Putamen (tissue), 1 donor: ENCODE data around the gene TUBGCP2.

Experiments used
- DNase-seq: peaks from one replicate; pipeline ENCODE4 v3.0.0-alpha.2; 2016; ENCODE audit warnings: low spot score

TUBGCP2 gene

GRCh38 chr10:133264461-133264860 is 44.2 kb downstream of the TUBGCP2 start:
- no peak for DNase-seq

- no peak for DNase-seq
Observed at GRCh38 chr10:133263674-133264073, 45.0 kb downstream of the TUBGCP2 start.

GRCh38 chr10:133262696-133263095 is 46.0 kb downstream of the TUBGCP2 start:
- no peak for DNase-seq

GRCh38 chr10:133261726-133262325 is 46.8 kb downstream of the TUBGCP2 start:
- peak; percentile 74 for DNase-seq

GRCh38 chr10:133260895-133261725 is 47.6 kb downstream of the TUBGCP2 start:
- DNase-seq, result peak; percentile 41

GRCh38 chr10:133259602-133259989 is 49.1 kb downstream of the TUBGCP2 start:
- no peak for DNase-seq

GRCh38 chr10:133258818-133259601 is 49.7 kb downstream of the TUBGCP2 start:
- DNase-seq, result peak; percentile 34

- DNase-seq, result no peak
Observed at GRCh38 chr10:133258066-133258817, 50.4 kb downstream of the TUBGCP2 start.

GRCh38 chr10:133257489-133258065 is 51.1 kb downstream of the TUBGCP2 start:
- no peak for DNase-seq

GRCh38 chr10:133255323-133255722 is 53.3 kb downstream of the TUBGCP2 start:
- no peak for DNase-seq

- no peak for DNase-seq
Observed at GRCh38 chr10:133254421-133255120, 54.1 kb downstream of the TUBGCP2 start.

GRCh38 chr10:133253361-133253955 is 55.2 kb downstream of the TUBGCP2 start:
- DNase-seq, result no peak

- no peak for DNase-seq
Observed at GRCh38 chr10:133252223-133252552, 56.5 kb downstream of the TUBGCP2 start.

GRCh38 chr10:133251388-133252222 is 57.1 kb downstream of the TUBGCP2 start:
- no peak for DNase-seq

- DNase-seq, result no peak
Observed at GRCh38 chr10:133249975-133250754, 58.5 kb downstream of the TUBGCP2 start.

- DNase-seq, result no peak
Observed at GRCh38 chr10:133249094-133249780, 59.4 kb downstream of the TUBGCP2 start.

GRCh38 chr10:133248334-133248715 is 60.3 kb downstream of the TUBGCP2 start:
- DNase-seq, result no peak

- no peak for DNase-seq
Observed at GRCh38 chr10:133247681-133248333, 60.9 kb downstream of the TUBGCP2 start.
